HepG2 (cell line): ENCODE results near the gene STK38L. TPM values are rescaled to one million over a fixed set of nuclear protein-coding genes. Genes with fewer than 3 reads are reported as not detected.

Source experiments
- ATF7-NPFF ChIP-seq: sonication (generic); formaldehyde crosslinking; IDR thresholded peaks from 2 replicates; pipeline ENCODE4 v1.8.1; 2023; ENCODE audit warnings: mild to moderate bottlenecking, low read depth, missing genetic modification reagents, moderate library complexity
- BCLAF1 ChIP-seq: fragments of 450-650 bp; IDR thresholded peaks from 2 replicates; pipeline ENCODE4 v1.6.1; 2017; ENCODE audit warnings: mild to moderate bottlenecking
- EED ChIP-seq: sonication (generic); formaldehyde crosslinking; IDR thresholded peaks from 2 replicates; pipeline ENCODE4 v1.5.0; 2020; ENCODE audit warnings: mild to moderate bottlenecking, missing genetic modification reagents
- ESRRA ChIP-seq: sonication (generic); formaldehyde crosslinking; IDR thresholded peaks from 2 replicates; pipeline ENCODE4 v1.5.1; 2020; ENCODE audit warnings: mild to moderate bottlenecking, low read depth, missing genetic modification reagents
- FOXK2 ChIP-seq: fragments of 450-650 bp; IDR thresholded peaks from 2 replicates; pipeline ENCODE4 v1.6.1; 2016
- ISX ChIP-seq: sonication (generic); formaldehyde crosslinking; conservative IDR thresholded peaks from 2 replicates; pipeline ENCODE4 v1.5.0; 2020; ENCODE audit warnings: missing genetic modification reagents
- PRMT3 ChIP-seq: sonication (generic); formaldehyde crosslinking; IDR thresholded peaks from 2 replicates; pipeline ENCODE4 v1.8.1; 2022; ENCODE audit warnings: low read depth, mild to moderate bottlenecking, moderate library complexity, missing genetic modification reagents, borderline replicate concordance
- SCMH1 ChIP-seq: sonication (generic); formaldehyde crosslinking; IDR thresholded peaks from 2 replicates; pipeline ENCODE4 v1.9.0; 2021; ENCODE audit warnings: missing genetic modification reagents, mild to moderate bottlenecking, borderline replicate concordance
- SMYD3 ChIP-seq: sonication (generic); formaldehyde crosslinking; IDR thresholded peaks from 2 replicates; pipeline ENCODE4 v1.8.1; 2023; ENCODE audit warnings: mild to moderate bottlenecking, missing genetic modification reagents
- SP2 ChIP-seq: sonication (generic); formaldehyde crosslinking; IDR thresholded peaks from 2 replicates; pipeline ENCODE4 v1.5.1; 2020; ENCODE audit warnings: mild to moderate bottlenecking, missing genetic modification reagents
- TBX2 ChIP-seq: sonication (generic); formaldehyde crosslinking; IDR thresholded peaks from 2 replicates; pipeline ENCODE4 v1.5.0; 2020; ENCODE audit warnings: missing genetic modification reagents, mild to moderate bottlenecking, borderline replicate concordance
- ZMYM3 ChIP-seq: sonication (generic); formaldehyde crosslinking; IDR thresholded peaks from 2 replicates; pipeline ENCODE4 v1.5.1; 2020; ENCODE audit warnings: mild to moderate bottlenecking, missing genetic modification reagents
- ZNF253 ChIP-seq: sonication (generic); formaldehyde crosslinking; IDR thresholded peaks from 2 replicates; pipeline ENCODE4 v1.8.0; 2022; ENCODE audit warnings: mild to moderate bottlenecking, missing genetic modification reagents, borderline replicate concordance
- ZNF468 ChIP-seq: sonication (generic); formaldehyde crosslinking; IDR thresholded peaks from 2 replicates; pipeline ENCODE4 v1.8.0; 2022; ENCODE audit warnings: mild to moderate bottlenecking, moderate library complexity, missing genetic modification reagents
- ZNF530 ChIP-seq: sonication (generic); formaldehyde crosslinking; IDR thresholded peaks from 2 replicates; pipeline ENCODE4 v1.5.0; 2020; ENCODE audit warnings: low read depth, mild to moderate bottlenecking, missing genetic modification reagents
- ZNF703 ChIP-seq: sonication (generic); formaldehyde crosslinking; IDR thresholded peaks from 2 replicates; pipeline ENCODE4 v1.5.1; 2020; ENCODE audit warnings: missing genetic modification reagents, mild to moderate bottlenecking, moderate library complexity, borderline replicate concordance
- ZNF800 ChIP-seq: sonication (generic); formaldehyde crosslinking; IDR thresholded peaks from 2 replicates; pipeline ENCODE4 v1.4.0; 2020; ENCODE audit warnings: missing genetic modification reagents
- ZZZ3 ChIP-seq: sonication (generic); formaldehyde crosslinking; IDR thresholded peaks from 2 replicates; pipeline ENCODE4 v1.4.0; 2020; ENCODE audit warnings: missing genetic modification reagents, mild to moderate bottlenecking, borderline replicate concordance
- polyA plus RNA-seq, 8 experiments: library from polyadenylated mRNA; depleted of rRNA in 3 of 8; stranded (reverse) in 7 of 8; unstranded in 1 of 8; fragments of >200 nt; fragmentation: Illumina TruSeq in 4 of 8; extraction: Trizol in 4 of 8; gene quantifications; 2 replicates each; pipeline versions ENCODE4 v1.2.1 to v1.2.3, GENCODE V29; 2011 to 2016; ENCODE audit warnings: low read depth in 4 of 8, missing spikeins in 1 of 8, mixed read lengths in 1 of 8; ENCODE audit not compliant: insufficient read depth in 1 of 8
- total RNA-seq, 5 experiments: library from RNA; depleted of rRNA; stranded (reverse); fragments of >200 nt; fragmentation: Illumina TruSeq; extraction: Trizol; gene quantifications; 2 replicates each; pipeline ENCODE4 v1.2.3, GENCODE V29; 2016; ENCODE audit warnings: low read depth in 1 of 5
- TF ChIP-seq, protein P1 (sequence below): sonication (generic); formaldehyde crosslinking; IDR thresholded peaks from 2 replicates; pipeline ENCODE4 v1.4.0; 2020; ENCODE audit warnings: missing genetic modification reagents
- TF ChIP-seq, protein P2 (sequence below): sonication (generic); formaldehyde crosslinking; IDR thresholded peaks from 2 replicates; pipeline ENCODE4 v1.5.0; 2020; ENCODE audit warnings: mild to moderate bottlenecking, missing genetic modification reagents

STK38L gene
- total and polyA plus RNA-seq, 2 of the 13 experiments (the other 11 are each of a cell fraction or from before 2014, with no cell fraction given) = 6.1 to 26.4 TPM

DNA sequence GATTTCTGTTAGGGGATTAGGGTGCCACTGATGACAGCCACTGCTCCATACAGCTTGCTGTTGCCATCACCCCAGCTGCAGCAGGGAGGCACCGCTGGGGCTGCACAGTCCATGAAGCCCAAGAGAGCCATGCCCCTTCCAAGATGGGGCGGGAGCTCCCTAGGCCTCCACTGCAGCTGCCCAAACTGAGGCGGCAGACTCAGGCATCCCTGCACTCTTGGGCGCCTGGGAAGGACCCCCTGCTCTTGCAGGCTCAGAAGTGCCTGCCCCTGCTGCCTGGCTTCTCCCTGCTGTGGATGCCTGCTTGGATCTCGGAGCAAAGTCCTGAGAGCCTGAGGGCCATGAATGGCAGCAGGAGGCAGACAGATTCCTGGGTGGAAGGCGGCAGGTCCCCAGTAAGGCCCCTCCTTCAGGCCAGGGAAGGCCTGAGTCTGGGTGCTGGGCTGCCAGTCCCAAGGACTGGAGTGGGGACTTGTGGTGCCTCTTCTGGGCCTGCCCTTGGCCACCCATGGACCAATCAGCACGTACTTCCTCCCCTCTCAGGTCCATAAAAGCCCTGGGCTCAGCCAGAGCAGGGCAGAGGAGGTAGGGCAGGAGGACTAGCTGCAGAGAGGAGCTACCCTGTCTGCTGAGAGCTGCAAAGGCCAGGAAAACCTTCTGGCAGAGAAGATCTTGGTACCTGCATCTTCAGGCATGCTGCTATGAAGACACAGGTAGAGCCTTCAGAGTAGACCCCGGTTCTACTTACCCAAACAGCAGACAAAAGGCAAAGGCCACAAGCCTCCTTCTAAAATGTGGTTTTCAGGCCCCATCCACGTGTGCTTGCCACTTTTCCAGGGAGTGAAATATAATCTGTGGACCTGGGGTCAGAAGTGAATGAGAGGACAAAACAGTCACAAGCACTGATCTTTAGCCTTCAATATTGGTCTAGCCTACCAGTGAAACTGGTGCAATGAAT, 30.0 kb upstream of the STK38L start (continued):
- TF ChIP-seq ZMYM3 (CRISPR knock-in tag) (0 out of 2 replicates have a peak, but pooled peaks have one; percentile 32), ESRRA (peak; percentile 96), EED (CRISPR knock-in tag) (no peak), SMYD3 (peak; percentile 66; the same call in 1 of the 2 replicates), ISX (CRISPR knock-in tag) (0 out of 2 replicates have a peak, but pooled peaks have one; percentile 67), SCMH1 (CRISPR knock-in tag) (no peak), ZNF800 (CRISPR knock-in tag) (no peak), PRMT3 (CRISPR knock-in tag) (no peak), SP2 (CRISPR knock-in tag) (peak; percentile 71), ZNF530 (CRISPR knock-in tag) (no peak), ZNF468 (CRISPR knock-in tag) (no peak), ZNF253 (no peak), ZZZ3 (CRISPR knock-in tag) (no peak), TBX2 (no peak; the same call in 1 of the 2 replicates), ATF7-NPFF (no peak; the same call in 1 of the 2 replicates), FOXK2 (no peak), BCLAF1 (no peak), ZNF703 (CRISPR knock-in tag) (no peak; the same call in 1 of the 2 replicates)
- TF ChIP-seq, protein P1, sequence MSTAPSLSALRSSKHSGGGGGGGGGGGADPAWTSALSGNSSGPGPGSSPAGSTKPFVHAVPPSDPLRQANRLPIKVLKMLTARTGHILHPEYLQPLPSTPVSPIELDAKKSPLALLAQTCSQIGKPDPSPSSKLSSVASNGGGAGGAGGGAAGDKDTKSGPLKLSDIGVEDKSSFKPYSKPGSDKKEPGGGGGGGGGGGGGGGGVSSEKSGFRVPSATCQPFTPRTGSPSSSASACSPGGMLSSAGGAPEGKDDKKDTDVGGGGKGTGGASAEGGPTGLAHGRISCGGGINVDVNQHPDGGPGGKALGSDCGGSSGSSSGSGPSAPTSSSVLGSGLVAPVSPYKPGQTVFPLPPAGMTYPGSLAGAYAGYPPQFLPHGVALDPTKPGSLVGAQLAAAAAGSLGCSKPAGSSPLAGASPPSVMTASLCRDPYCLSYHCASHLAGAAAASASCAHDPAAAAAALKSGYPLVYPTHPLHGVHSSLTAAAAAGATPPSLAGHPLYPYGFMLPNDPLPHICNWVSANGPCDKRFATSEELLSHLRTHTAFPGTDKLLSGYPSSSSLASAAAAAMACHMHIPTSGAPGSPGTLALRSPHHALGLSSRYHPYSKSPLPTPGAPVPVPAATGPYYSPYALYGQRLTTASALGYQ (CRISPR knock-in tag) = no peak; the same call in 1 of the 2 replicates
- TF ChIP-seq, protein P2, sequence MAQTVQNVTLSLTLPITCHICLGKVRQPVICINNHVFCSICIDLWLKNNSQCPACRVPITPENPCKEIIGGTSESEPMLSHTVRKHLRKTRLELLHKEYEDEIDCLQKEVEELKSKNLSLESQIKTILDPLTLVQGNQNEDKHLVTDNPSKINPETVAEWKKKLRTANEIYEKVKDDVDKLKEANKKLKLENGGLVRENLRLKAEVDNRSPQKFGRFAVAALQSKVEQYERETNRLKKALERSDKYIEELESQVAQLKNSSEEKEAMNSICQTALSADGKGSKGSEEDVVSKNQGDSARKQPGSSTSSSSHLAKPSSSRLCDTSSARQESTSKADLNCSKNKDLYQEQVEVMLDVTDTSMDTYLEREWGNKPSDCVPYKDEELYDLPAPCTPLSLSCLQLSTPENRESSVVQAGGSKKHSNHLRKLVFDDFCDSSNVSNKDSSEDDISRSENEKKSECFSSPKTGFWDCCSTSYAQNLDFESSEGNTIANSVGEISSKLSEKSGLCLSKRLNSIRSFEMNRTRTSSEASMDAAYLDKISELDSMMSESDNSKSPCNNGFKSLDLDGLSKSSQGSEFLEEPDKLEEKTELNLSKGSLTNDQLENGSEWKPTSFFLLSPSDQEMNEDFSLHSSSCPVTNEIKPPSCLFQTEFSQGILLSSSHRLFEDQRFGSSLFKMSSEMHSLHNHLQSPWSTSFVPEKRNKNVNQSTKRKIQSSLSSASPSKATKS (CRISPR knock-in tag) = no peak
